OCI-LY1 (cell line): ENCODE results near the gene ZNF683.
"Not testable (repeated sequence)": the region's sequence is repeated elsewhere in the genome, so short reads cannot be mapped to it uniquely, and the experiment has no call there.

Experiments
- EZH2 ChIP-seq: fragments of 200-600 bp; sonication (generic), shearing (Covaris generic); IDR thresholded peaks from 2 replicates; pipeline ENCODE4 v1.8.0; 2017; ENCODE audit warnings: borderline replicate concordance, mixed run types, mild to moderate bottlenecking, antibody characterized with exemption, low read length, moderate library complexity, mixed read lengths
- TF ChIP-seq, protein P1 (sequence below): fragments of 200-600 bp; sonication (generic), shearing (Covaris generic); IDR thresholded peaks from 2 replicates; pipeline ENCODE4 v1.5.1; 2017; ENCODE audit warnings: mild to moderate bottlenecking, antibody characterized with exemption, low read length, moderate library complexity, mixed read lengths

DNA sequence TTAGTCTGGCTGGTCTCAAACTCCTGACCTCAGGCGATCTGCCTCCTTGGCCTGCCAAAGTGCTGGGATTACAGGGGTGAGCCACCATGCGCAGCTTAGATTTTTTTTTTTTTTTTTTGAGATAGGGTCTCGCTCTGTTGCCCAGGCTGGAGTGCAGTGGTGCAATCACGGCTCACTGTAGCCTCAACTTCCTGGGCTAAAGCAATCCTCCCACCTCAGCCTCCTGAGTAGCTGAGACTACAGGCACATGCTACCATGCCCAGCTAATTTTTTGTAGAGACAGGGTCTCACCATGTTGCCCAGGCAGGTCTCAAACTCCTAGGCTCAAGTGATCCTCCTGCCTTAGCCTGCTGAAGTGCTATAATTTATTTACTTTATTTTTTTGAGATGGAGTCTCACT, 43.2 kb downstream of the ZNF683 start:
- TF ChIP-seq, protein P1, sequence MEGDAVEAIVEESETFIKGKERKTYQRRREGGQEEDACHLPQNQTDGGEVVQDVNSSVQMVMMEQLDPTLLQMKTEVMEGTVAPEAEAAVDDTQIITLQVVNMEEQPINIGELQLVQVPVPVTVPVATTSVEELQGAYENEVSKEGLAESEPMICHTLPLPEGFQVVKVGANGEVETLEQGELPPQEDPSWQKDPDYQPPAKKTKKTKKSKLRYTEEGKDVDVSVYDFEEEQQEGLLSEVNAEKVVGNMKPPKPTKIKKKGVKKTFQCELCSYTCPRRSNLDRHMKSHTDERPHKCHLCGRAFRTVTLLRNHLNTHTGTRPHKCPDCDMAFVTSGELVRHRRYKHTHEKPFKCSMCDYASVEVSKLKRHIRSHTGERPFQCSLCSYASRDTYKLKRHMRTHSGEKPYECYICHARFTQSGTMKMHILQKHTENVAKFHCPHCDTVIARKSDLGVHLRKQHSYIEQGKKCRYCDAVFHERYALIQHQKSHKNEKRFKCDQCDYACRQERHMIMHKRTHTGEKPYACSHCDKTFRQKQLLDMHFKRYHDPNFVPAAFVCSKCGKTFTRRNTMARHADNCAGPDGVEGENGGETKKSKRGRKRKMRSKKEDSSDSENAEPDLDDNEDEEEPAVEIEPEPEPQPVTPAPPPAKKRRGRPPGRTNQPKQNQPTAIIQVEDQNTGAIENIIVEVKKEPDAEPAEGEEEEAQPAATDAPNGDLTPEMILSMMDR, result not testable (repeated sequence)
- TF ChIP-seq EZH2, result not testable (repeated sequence)
